IMR-90 (cell line): Measurements from ENCODE around the gene GLRX5. TPM values are rescaled to one million over a fixed set of nuclear protein-coding genes. Genes with fewer than 3 reads are reported as not detected.
"Not testable (repeated sequence)": the region's sequence is repeated elsewhere in the genome, so short reads cannot be mapped to it uniquely, and the experiment has no call there.

Experiments
- ATAC-seq: fragments of 200-7000 bp; cut with Tn5 transposase; 2 replicates; pipeline ENCODE4 v1.9.1; 2020; ENCODE audit warnings: low read depth, mild to moderate bottlenecking, moderate library complexity
- BruUV-seq: library from RNA; stranded (reverse); fragments of 400-500 nt; replicated peaks from 2 replicates; lab custom pipeline; 2021; lab: Mats Ljungman, UMichigan
- CTCF ChIA-PET: fragments of 300-600 bp; formaldehyde crosslinking; extraction: SDS; loops from one replicate; lab custom pipeline; 2021; ENCODE audit warnings: antibody characterized with exemption; lab: Yijun Ruan, JAX
- POLR2A ChIA-PET: fragments of 300-600 bp; sonication (Branson Sonifier 250); formaldehyde crosslinking; loops from one replicate; lab custom pipeline; 2022; ENCODE audit warnings: antibody characterized with exemption; ENCODE audit not compliant: unreplicated experiment; lab: Charles Lee
- DNase-seq: peaks from one replicate; pipeline ENCODE4 v3.0.0; 2013
- H2AFZ ChIP-seq: replicated peaks from 2 replicates; pipeline ENCODE3; 2013; ENCODE audit warnings: low read length, mild to moderate bottlenecking; ENCODE audit not compliant: poor library complexity
- H2AK5ac ChIP-seq: 2 replicates; pipeline ENCODE4 v1.6.1; 2013; ENCODE audit warnings: low read depth, low read length, inconsistent platforms
- H2AK9ac ChIP-seq: replicated peaks from 2 replicates; pipeline ENCODE3; 2013; ENCODE audit warnings: mild to moderate bottlenecking, low read depth, low read length, moderate library complexity; ENCODE audit not compliant: poor library complexity
- H2BK120ac ChIP-seq: 2 replicates; pipeline ENCODE4 v1.6.1; 2013; ENCODE audit warnings: low read depth, low read length, inconsistent platforms
- H2BK15ac ChIP-seq: 3 replicates; pipeline ENCODE4 v1.6.1; 2013; ENCODE audit warnings: low read depth, low read length, inconsistent platforms
- H2BK20ac ChIP-seq: 2 replicates; pipeline ENCODE4 v1.6.1; 2013; ENCODE audit warnings: low read depth, mild to moderate bottlenecking, inconsistent platforms, low read length, moderate library complexity
- H2BK5ac ChIP-seq: 2 replicates; pipeline ENCODE4 v1.6.1; 2013; ENCODE audit warnings: mild to moderate bottlenecking, low read depth, low read length, inconsistent platforms; ENCODE audit not compliant: poor library complexity, severe bottlenecking
- H3K14ac ChIP-seq: replicated peaks from 2 replicates; pipeline ENCODE4 v1.6.1; 2013; ENCODE audit warnings: low read depth, low read length, inconsistent platforms
- H3K18ac ChIP-seq: 2 replicates; pipeline ENCODE4 v1.6.1; 2013; ENCODE audit warnings: low read depth, low read length, control low read depth
- H3K23ac ChIP-seq: 2 replicates; pipeline ENCODE4 v1.6.1; 2013; ENCODE audit warnings: low read depth, low read length, inconsistent platforms
- H3K27ac ChIP-seq: 2 replicates; pipeline ENCODE4 v1.5.1; 2013; ENCODE audit warnings: mild to moderate bottlenecking, control low read depth, low read length; ENCODE audit not compliant: insufficient read depth
- H3K27me3 ChIP-seq: 2 replicates; pipeline ENCODE4 v1.6.1; 2013; ENCODE audit warnings: low read length; ENCODE audit not compliant: control insufficient read depth, insufficient read depth
- H3K36me3 ChIP-seq: 2 replicates; pipeline ENCODE4 v1.6.1; 2013; ENCODE audit warnings: low read length, mixed read lengths; ENCODE audit not compliant: control insufficient read depth, insufficient read depth
- H3K4ac ChIP-seq: 2 replicates; pipeline ENCODE4 v1.6.1; 2013; ENCODE audit warnings: low read depth, low read length, inconsistent platforms
- H3K4me1 ChIP-seq: 2 replicates; pipeline ENCODE4 v1.6.1; 2013; ENCODE audit warnings: low read length, mixed read lengths; ENCODE audit not compliant: control insufficient read depth, insufficient read depth
- H3K4me2 ChIP-seq: 2 replicates; pipeline ENCODE4 v1.6.1; 2013; ENCODE audit warnings: low read depth, mild to moderate bottlenecking, control low read depth, low read length, moderate library complexity
- H3K4me3 ChIP-seq: 2 replicates; pipeline ENCODE4 v1.5.1; 2013; ENCODE audit warnings: low read depth, mild to moderate bottlenecking, control low read depth, low read length, moderate library complexity; ENCODE audit not compliant: insufficient read depth
- H3K56ac ChIP-seq: 2 replicates; pipeline ENCODE4 v1.6.1; 2013; ENCODE audit warnings: low read length, inconsistent platforms; ENCODE audit not compliant: insufficient read depth; ENCODE audit errors: extremely low read depth
- H3K79me1 ChIP-seq, 2 experiments: 2 replicates each; pipeline ENCODE4 v1.6.1; 2013; ENCODE audit warnings: low read length in 2 of 2, inconsistent platforms in 1 of 2, low read depth in 1 of 2
- H3K9ac ChIP-seq: 2 replicates; pipeline ENCODE4 v1.6.1; 2013; ENCODE audit warnings: low read depth, low read length, control low read depth
- H3K9me1 ChIP-seq: 2 replicates; pipeline ENCODE4 v1.6.1; 2013; ENCODE audit warnings: low read length, inconsistent platforms; ENCODE audit not compliant: insufficient read depth
- H3K9me3 ChIP-seq: 2 replicates; pipeline ENCODE4 v1.6.1; 2013; ENCODE audit warnings: low read length; ENCODE audit not compliant: control insufficient read depth, insufficient read depth
- H4K20me1 ChIP-seq: 2 replicates; pipeline ENCODE4 v1.6.1; 2013; ENCODE audit warnings: low read length, inconsistent platforms; ENCODE audit not compliant: insufficient read depth
- H4K5ac ChIP-seq: 2 replicates; pipeline ENCODE4 v1.6.1; 2013; ENCODE audit warnings: mild to moderate bottlenecking, low read depth, low read length, control low read depth
- H4K8ac ChIP-seq, 2 experiments: 2 replicates each; pipeline ENCODE4 v1.6.1; 2013; ENCODE audit warnings: low read depth in 2 of 2, low read length in 2 of 2, control low read depth in 1 of 2, inconsistent platforms in 1 of 2
- H4K91ac ChIP-seq: 2 replicates; pipeline ENCODE4 v1.6.1; 2013; ENCODE audit warnings: low read depth, low read length, inconsistent platforms; ENCODE audit not compliant: insufficient read depth
- WGBS, 2 experiments: methylation state at CpG; one replicate each; pipeline versions ENCODE4 v1.1.5 to v1.1.7; 2013; ENCODE audit warnings: missing lambda C conversion rate in 2 of 2; ENCODE audit not compliant: insufficient read length in 1 of 2; ENCODE audit errors: extremely low coverage in 2 of 2; 5-methylcytosine and 5-hydroxymethylcytosine counted together
- dilution Hi-C: fragments of 300-500 bp; cut with HindIII; formaldehyde crosslinking; loops from one replicate; pipeline ENCODE4 v1.14.3; 2018; ENCODE audit warnings: low sequenced_read_pairs; ENCODE audit not compliant: unreplicated experiment
- in situ Hi-C: fragments of 300-500 bp; cut with MboI; formaldehyde crosslinking; loops from 3 replicates; pipeline ENCODE4 v1.14.3; 2019; ENCODE audit warnings: low sequenced_read_pairs, inconsistent platforms, mixed read lengths
- intact Hi-C: fragments of 100-400 bp; cut with micrococcal nuclease; formaldehyde crosslinking; loops from 2 replicates; pipeline ENCODE4 v1.10.0; 2022
- polyA plus RNA-seq, 3 experiments: library from polyadenylated mRNA; depleted of rRNA; stranded (reverse); fragments of >200 nt; gene quantifications; 2 replicates each; pipeline ENCODE4 v1.2.3, GENCODE V29; 2012; ENCODE audit warnings: low replicate concordance in 1 of 3
- total RNA-seq: library from RNA; depleted of rRNA; stranded (reverse); fragments of >200 nt; gene quantifications from 2 replicates; pipeline ENCODE4 v1.2.3, GENCODE V29; 2012

The GLRX5 gene
- total and polyA plus RNA-seq, 2 of the 4 experiments (the other 2 are of a cell fraction), result 32.4 to 40.4 TPM

DNA sequence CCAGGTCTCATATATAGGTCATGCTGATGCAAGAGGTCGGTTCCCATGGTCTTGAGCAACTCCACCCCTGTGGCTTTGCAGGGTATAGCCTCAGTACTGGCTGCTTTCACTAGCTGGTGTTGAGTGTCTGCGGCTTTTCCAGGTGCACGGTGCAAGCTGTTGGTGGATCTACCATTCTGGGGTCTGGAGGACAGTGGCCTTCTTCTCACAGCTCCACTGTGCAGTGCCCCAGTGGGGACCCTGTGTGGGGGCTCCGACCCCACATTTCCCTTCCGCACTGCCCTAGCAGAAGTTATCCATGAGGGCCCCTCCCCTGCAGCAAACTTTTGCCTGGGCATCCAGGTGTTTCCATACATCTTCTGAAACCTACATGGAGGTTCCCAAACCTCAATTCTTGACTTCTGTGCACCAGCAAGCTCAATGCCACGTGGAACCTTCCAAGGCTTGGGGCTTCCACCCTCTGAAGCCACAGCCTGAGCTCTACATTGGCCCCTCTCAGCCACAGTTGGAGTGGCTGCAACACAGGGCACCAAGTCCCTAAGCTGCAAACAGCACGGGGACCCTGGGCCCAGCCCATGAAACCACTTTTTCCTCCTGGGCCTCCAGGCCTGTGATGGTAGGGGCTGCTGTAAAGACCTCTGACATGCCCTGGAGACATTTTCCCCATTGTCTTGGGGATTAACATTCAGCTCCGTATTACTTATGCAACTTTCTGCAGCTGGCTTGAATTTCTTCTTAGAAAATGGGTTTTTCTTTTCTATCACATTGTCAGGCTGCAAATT, 49.2 kb downstream of the GLRX5 start:
- intact Hi-C loops, H2AFZ ChIP-seq, H3K27ac ChIP-seq, dilution Hi-C loops, H2AK5ac ChIP-seq, H3K4ac ChIP-seq, H3K23ac ChIP-seq, H2BK5ac ChIP-seq, H2AK9ac ChIP-seq, BruUV-seq, H3K27me3 ChIP-seq, H2BK15ac ChIP-seq, H2BK20ac ChIP-seq, H3K4me3 ChIP-seq, H2BK120ac ChIP-seq, H3K9ac ChIP-seq, CTCF ChIA-PET, POLR2A ChIA-PET, H3K9me3 ChIP-seq, H4K20me1 ChIP-seq, H3K18ac ChIP-seq, ATAC-seq, H3K4me2 ChIP-seq, H4K91ac ChIP-seq, in situ Hi-C loops, H4K5ac ChIP-seq, DNase-seq, H3K79me1 ChIP-seq, H4K8ac ChIP-seq, H3K9me1 ChIP-seq, H3K4me1 ChIP-seq, H3K36me3 ChIP-seq, H3K14ac ChIP-seq, H3K56ac ChIP-seq: not testable (repeated sequence)
- WGBS, 2 experiments, result 20% methylated on average over 1 of the region's 8 CpGs; no CpG with 5 or more reads in 1 of the 2 experiments
